ENCODE results near the gene DRGX.

DNA sequence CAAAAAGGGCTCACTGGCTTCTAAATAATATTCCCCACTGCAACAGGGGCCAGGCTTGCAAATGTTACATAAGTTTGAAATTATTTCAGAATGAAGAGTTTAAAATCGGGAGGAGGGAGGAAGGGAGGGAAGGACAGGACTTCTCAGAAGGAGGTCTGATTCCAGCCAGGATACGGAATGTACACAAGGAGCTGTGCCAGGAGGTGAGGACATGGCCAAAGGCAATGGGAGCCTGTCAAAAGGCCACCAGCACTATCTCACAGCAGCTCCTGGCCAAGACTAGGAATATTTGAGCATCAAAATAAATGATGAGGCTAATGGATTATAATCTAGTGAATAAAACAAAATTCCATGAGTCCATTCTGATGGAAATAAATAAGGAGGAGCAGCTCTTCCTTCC lies 18.6 kb upstream of the DRGX start:
- TF ChIP-seq, protein P1, sequence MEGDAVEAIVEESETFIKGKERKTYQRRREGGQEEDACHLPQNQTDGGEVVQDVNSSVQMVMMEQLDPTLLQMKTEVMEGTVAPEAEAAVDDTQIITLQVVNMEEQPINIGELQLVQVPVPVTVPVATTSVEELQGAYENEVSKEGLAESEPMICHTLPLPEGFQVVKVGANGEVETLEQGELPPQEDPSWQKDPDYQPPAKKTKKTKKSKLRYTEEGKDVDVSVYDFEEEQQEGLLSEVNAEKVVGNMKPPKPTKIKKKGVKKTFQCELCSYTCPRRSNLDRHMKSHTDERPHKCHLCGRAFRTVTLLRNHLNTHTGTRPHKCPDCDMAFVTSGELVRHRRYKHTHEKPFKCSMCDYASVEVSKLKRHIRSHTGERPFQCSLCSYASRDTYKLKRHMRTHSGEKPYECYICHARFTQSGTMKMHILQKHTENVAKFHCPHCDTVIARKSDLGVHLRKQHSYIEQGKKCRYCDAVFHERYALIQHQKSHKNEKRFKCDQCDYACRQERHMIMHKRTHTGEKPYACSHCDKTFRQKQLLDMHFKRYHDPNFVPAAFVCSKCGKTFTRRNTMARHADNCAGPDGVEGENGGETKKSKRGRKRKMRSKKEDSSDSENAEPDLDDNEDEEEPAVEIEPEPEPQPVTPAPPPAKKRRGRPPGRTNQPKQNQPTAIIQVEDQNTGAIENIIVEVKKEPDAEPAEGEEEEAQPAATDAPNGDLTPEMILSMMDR (conservative IDR thresholded peaks at IDR 0.05; ENCODE audit: low read depth, low read length), result no peak
- no peak for TF ChIP-seq EZH2 (IDR thresholded peaks at IDR 0.05; ENCODE audit: borderline replicate concordance, low read depth, low read length, poor library complexity, severe bottlenecking)

Data from A673 (cell line).